GM06990 (cell line): ENCODE measurements around the gene RNF212.

Experiments used
- DNase-seq: peaks from one replicate; pipeline ENCODE4 v3.0.0-alpha.2; 2011; ENCODE audit not compliant: insufficient read length; ENCODE audit errors: extremely low read depth
- H3K27me3 ChIP-seq: replicated peaks from 2 replicates; pipeline ENCODE4 v1.6.0; 2011; ENCODE audit warnings: low read length; ENCODE audit not compliant: control insufficient read depth, insufficient read depth
- H3K36me3 ChIP-seq: 2 replicates; pipeline ENCODE4 v1.5.1; 2011; ENCODE audit warnings: low read length; ENCODE audit not compliant: control insufficient read depth, insufficient read depth
- H3K4me3 ChIP-seq: replicated peaks from 2 replicates; pipeline ENCODE4 v1.5.1; 2011; ENCODE audit warnings: low read depth, mild to moderate bottlenecking, control low read depth, low read length
- TF ChIP-seq, protein P1 (sequence below): IDR thresholded peaks from 2 replicates; pipeline ENCODE4 v1.5.1; 2011; ENCODE audit warnings: low read length, control low read depth, mild to moderate bottlenecking, inconsistent platforms; ENCODE audit not compliant: insufficient read depth, poor library complexity, severe bottlenecking

RNF212 gene

DNA sequence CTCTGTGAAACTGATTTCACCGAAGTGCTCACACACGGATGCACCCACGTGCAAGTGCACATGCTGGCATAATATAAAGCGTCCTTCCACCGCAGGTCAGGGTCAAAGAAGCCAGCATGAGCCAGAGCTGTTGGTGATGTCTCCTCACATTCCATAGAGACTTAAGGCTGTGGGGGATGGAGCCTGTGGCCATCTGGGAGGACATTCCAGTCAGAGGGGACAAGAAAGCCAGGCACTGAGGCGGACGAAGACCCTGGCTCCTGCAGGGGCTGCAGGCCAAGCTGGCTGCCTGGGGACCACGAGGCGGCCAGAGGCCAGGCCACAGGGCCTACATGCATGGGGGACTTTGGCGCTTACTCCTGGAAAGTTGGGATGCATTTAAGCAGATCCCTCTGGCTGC is 7.7 kb downstream of the RNF212 start:
- no peaks in the 10 kb centered on the region; the same call in 1 of the 2 replicates for H3K27me3 ChIP-seq
- no peaks in the 10 kb centered on the region for H3K36me3 ChIP-seq
- DNase-seq: no peak
- TF ChIP-seq, protein P1, sequence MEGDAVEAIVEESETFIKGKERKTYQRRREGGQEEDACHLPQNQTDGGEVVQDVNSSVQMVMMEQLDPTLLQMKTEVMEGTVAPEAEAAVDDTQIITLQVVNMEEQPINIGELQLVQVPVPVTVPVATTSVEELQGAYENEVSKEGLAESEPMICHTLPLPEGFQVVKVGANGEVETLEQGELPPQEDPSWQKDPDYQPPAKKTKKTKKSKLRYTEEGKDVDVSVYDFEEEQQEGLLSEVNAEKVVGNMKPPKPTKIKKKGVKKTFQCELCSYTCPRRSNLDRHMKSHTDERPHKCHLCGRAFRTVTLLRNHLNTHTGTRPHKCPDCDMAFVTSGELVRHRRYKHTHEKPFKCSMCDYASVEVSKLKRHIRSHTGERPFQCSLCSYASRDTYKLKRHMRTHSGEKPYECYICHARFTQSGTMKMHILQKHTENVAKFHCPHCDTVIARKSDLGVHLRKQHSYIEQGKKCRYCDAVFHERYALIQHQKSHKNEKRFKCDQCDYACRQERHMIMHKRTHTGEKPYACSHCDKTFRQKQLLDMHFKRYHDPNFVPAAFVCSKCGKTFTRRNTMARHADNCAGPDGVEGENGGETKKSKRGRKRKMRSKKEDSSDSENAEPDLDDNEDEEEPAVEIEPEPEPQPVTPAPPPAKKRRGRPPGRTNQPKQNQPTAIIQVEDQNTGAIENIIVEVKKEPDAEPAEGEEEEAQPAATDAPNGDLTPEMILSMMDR: no peak
- no peak overlapping the region for H3K4me3 ChIP-seq

- Histone ChIP-seq H3K36me3 (no peaks in the 10 kb centered on the region), H3K27me3 (no peaks in the 10 kb centered on the region; the same call in 1 of the 2 replicates), H3K4me3 (no peak overlapping the region)
- TF ChIP-seq, protein P1: no peak
- DNase-seq: no peak
Measured at GRCh38 chr4:1105067-1105466, 8.3 kb downstream of the RNF212 start.

DNA sequence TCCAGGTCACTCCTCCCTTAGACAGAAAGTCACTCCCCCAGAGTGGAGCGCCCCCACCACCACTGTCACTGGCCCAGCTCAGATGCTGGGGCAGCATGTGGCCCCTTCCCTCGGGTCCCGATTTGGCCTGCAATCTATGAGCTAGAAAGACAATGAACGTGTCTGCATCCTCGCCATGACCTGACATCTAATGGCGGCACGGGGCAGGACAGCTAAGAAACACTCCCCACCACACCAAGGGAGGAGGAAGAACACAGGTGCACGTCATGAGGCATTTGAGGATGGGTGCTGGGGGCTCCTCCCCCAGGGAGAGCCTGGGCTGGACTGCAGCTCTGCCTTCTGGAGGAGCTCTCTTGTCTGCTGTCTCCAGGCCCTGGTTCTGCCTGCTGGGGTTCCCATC is 8.7 kb downstream of the RNF212 start:
- no peaks in the 10 kb centered on the region for H3K36me3 ChIP-seq
- TF ChIP-seq, protein P1: no peak
- H3K4me3 ChIP-seq: no peak overlapping the region
- H3K27me3 ChIP-seq: no peaks in the 10 kb centered on the region; the same call in 1 of the 2 replicates
- no peak for DNase-seq

DNA sequence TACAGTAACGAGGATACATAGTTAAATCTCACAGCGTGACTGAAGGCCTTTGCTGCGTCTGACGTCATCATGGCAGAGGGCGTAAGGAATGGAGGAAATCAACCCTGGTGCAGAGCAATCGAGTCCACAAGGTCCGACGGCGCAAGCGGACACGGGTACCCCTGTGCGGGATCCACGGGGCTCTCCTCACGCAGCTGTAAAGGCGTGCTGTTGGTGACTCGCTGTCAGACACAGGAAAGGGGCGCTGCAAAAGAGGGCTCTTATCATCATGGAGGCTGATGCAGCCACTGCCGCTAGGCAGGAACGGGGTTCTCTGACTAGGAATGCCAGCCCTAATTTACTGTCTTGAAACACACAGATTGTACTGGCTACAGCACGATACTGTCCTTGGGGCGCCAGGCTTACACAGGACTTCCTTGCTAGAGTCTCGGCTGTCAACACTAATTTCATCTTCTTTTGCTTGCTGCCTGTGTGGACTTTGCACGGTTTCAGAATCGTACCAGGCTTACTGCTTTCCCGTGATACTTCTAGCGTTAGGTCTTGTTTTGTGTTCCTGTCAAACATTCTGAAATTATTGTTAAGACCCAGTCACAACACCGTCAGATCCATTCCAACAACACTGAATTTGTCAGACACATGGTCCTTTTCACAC is 13.6 kb downstream of the RNF212 start:
- Histone ChIP-seq H3K4me3 (no peak overlapping the region), H3K36me3 (no peaks in the 10 kb centered on the region), H3K27me3 (no peaks in the 10 kb centered on the region)
- TF ChIP-seq, protein P1: no peak
- DNase-seq: no peak

DNA sequence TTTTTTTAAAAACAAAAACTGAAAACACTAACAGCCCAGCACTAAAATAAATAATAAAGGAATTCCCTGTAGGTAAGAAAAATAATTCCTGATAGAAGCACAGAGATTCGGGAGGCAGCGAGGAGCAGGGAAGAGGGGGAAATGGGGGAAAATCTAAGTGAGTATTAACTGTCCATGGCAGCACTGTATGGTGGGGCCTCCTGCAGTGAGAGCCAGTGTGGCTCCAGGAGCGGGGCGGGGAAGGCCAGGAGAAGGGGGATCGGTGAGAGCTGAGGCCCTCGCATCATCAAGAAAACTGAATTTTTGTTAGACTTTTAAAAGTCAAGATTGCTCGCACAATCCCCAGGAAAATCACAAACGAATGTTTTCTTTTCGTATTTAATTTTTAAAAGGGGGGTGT is 14.1 kb downstream of the RNF212 start:
- TF ChIP-seq, protein P1: no peak
- no peaks in the 10 kb centered on the region for H3K27me3 ChIP-seq
- H3K36me3 ChIP-seq: no peaks in the 10 kb centered on the region
- no peak for DNase-seq
- no peak overlapping the region for H3K4me3 ChIP-seq
